SH-SY5Y (cell line): Measurements from ENCODE around the gene EFR3B.

Source experiments
- GATA2 ChIP-seq: IDR thresholded peaks from 2 replicates; pipeline ENCODE4 v1.6.1; 2011; ENCODE audit warnings: mild to moderate bottlenecking, low read depth, low read length
- GATA3 ChIP-seq: IDR thresholded peaks from 2 replicates; pipeline ENCODE4 v1.6.1; 2011; ENCODE audit warnings: low read depth, mild to moderate bottlenecking, low read length, moderate library complexity

- TF ChIP-seq GATA2 (no peak), GATA3 (no peak)
These were observed 118.5 kb downstream of the EFR3B start for GRCh38 chr2:25160376-25160775.
